ENCODE measurements around the gene C17orf58.
A peak's percentile ranks its signal among the peaks of the same experiment; 100 is the strongest.
"Not testable (repeated sequence)": the region's sequence is repeated elsewhere in the genome, so short reads cannot be mapped to it uniquely, and the experiment has no call there.

Gene C17orf58

DNA sequence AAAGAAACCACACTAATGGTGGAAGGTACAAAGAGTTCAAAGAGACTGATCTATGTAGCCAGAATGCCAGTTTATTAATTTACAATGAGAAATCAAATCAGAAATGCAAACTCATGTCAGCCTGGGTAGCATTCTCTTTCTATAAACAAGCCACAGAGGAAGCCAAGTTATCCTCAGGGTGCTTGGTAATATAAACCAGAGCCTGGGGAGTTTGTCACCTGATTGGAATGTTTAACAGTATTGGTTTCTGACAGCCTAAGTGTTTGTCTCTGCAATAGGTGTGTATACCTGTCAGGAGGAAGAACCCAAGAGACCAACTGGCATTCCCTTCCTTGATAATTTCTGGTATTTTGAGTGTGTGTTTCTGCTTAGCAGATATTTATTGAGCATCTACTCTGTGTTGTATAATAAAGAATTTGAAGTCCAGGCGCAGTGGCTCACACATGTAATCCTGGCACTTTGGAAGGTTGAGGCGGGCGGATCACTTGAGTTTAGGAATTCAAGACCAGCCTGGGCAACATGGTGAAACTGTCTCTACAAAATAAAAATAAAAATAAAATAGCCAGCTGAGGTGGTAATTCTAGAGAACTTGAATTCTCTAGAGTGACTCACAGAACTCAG, 3.1 kb upstream of the C17orf58 start:
- DNase-seq, result no peak

GRCh38 chr17:67998466-67998865, 2.2 kb upstream of the C17orf58 start:
- DNase-seq, result no peak

DNA sequence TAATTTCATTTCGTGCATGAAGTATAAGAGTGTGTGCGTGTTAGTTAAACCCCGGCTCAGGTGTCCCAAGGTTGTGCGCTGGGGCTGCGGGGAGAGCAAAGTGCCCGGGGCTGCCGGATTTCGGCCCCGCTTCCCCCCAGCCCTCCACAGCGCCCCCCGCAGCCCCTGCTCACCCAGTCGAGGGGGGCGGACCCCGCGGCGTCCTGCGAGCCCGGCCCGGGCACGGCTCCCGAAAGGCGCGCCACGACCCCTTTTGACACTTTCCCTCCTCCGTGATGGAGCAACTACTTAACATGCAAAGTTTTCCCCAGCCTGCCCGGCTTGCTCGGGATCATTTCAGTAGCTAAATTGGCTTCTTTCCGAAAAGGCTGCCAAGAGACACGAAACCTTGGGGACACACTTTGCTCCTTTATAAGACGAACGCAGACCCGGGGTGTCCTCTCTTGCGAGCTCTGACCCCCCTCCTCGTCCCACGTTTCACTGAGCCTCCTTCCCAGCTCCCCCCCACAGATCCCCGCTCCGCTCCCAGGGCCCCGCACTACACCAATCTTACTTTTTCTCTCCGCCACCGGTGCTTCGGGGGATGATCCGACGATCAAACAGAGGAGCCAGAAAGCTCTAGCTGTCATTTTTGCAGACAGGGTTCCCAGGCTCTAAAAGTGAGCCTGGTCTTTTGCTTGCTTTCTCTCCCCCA, 552 bp downstream of the C17orf58 start:
- DNase-seq, result peak; percentile 6

DNA sequence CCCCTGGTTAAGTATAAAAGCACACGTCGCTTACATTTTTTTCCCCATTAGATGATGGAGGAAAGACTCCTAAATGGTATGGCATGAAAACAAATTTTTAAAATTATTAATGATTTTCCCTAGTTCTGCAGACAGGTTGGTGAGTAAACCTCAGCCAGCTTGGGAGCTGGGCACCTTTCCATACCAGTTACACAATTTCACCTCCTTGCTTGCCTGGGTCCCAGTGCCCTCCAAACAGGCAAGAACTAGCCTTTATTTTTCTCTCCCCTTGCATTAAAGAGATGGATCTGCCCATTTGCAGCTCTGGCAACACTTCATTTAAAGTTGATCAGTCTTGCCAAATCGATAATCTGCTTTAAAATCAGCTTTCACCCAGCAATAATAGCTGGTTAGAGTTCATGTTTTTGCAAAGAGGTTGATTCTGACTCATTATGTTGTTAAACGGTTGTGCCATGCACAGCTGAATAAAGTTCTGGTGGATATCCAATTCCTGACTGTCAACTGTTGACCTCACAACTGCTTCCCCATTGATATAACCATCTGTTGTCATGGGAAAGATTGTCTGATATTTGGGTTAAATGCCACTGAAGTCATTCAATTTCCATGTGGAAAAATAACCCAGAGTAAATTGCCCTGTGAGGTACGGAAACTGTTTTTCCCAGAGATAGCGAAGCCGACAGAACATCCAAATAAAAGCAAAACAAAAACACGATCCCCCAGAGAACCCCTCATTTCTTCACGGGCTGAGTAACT, 1.3 kb downstream of the C17orf58 start:
- DNase-seq, result peak; percentile 35

GRCh38 chr17:67993998-67994361, 2.3 kb downstream of the C17orf58 start:
- DNase-seq, result no peak

DNA sequence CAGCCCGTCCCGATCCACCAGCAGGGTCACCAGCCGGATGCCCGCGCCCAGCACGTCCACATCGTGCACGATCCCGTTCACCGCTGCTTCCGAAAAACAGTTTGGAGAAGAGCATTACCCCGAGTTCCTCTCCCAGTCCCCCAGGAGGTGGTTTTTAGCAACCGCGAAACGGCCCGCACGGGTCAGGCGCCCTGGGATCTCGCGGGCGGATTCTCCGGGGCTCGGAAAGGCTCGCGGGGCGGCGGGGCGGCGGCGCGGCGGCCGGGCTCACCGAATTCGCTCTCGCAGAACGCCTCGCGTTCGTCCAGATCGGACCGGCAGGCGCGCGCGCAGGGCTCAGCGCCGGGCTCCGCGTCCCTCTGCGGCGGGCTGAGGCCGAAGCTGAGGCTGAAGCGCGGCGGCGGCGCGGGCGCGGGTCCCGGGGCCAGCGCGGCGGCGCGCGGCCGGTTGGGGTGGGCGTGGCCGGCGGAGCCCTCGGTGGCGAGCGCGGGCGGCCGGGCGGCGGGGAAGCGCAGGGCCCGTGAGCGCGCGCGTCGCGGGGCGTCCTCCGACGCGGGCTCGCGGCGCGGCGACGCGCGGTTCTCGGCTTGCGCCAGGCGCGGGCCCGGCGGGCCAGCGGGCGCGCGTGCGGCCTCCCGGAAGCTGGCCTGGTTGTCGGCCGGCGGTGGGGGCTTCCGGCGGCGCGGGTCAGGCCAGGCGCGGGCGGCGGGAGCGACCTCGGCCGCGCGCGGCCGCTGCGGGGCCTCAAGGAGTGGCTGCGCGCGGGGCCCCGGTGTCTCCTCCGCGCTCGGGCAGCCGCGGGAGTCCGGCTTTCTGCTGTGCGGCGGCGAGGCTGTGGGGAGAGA, 2.9 kb downstream of the C17orf58 start:
- peak; percentile 83 for DNase-seq

DNA sequence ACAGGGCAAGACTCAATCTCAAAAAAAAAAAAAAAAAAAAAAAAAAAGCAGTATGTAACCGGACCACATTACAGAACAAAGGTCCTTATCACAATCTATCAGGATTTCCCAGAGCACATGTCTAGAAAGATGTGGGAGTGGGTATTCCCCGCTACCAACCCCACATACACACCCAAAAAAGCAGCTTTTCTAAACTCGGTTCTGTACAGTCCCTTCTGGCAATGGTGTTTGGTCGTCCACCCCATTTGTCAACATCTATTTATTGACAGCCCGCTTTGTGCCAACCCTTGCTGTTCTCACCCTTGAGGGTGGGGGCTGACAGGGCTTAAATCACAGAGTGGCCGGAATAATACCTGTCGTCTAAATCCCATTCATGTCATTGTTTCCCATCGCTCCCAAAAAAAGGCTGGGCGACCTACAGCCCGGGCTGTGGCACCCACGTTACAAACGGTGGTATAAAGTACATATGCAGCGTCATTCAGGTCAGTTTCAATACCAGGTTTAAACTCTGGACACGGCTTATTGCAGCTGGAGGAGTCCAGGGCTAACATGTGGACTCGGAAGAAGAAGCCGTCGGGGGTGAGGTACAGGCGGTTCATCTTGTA, 3.6 kb downstream of the C17orf58 start:
- peak; percentile 8 for DNase-seq

- no peak for DNase-seq
Observed at GRCh38 chr17:67990909-67991308, 5.4 kb downstream of the C17orf58 start.

GRCh38 chr17:67983383-67983688, 12.9 kb downstream of the C17orf58 start:
- no peak for DNase-seq

DNA sequence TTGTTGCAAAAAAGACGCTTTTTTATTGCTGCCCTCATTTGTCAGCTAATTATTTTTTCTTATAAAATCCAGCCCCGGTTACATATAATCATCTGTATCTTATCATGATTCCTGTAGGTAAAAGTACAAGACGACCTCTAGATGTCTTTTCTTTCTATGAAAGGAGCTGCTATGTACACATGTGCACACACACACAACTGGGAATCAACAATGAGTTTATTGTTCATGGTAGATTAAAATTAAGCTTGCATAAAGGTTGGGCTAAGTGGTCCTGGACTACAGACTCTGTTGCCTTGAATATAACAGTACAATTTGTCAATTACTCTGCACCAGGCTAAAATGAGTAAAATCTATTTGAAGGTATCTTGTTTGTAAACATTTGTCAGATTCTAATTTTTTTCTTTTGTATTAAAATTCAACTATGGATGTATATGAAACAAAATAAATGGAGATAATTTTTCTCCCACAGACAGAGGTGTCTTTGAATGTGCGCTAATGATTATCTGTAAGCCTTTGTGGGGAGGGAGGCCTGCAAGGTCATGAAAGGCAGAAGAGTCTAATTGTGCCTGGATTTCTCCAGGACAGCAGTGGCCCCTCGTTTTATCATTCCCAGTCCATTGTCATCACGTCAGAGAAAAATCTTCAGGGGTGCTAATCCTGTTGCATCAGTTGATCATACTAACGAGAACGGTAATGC, 13.4 kb downstream of the C17orf58 start:
- no peak for DNase-seq

DNA sequence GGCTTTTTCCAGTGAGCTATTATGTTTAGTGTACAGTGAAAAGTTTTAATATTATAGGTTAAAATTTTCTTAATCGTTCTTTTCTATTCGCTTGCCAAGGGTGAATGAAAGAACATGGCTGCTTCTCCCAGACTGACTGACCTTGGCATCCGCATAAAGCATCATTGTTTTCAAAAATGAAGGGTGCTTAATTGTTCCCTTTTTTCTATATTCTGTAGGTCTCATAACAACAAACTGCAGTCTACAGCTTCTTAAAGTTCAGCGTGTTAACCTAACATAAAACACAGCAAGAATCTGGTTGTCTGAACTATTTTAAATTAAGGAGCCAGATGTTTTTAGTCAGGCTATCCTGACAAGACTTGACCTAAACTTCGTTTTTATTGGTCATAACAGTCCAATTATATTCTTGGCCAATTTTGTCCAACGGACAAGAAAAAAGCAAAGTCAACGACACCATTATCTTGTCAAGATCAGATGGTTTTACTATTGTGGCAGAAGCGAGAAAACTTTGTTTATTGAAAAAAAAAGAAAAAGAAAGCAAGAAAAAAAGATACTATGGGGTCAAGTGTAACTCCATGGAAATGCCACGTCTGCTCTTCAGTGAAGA, 14.1 kb downstream of the C17orf58 start:
- DNase-seq, result no peak

GRCh38 chr17:67980883-67981282, 15.4 kb downstream of the C17orf58 start:
- not testable (repeated sequence) for DNase-seq

DNA sequence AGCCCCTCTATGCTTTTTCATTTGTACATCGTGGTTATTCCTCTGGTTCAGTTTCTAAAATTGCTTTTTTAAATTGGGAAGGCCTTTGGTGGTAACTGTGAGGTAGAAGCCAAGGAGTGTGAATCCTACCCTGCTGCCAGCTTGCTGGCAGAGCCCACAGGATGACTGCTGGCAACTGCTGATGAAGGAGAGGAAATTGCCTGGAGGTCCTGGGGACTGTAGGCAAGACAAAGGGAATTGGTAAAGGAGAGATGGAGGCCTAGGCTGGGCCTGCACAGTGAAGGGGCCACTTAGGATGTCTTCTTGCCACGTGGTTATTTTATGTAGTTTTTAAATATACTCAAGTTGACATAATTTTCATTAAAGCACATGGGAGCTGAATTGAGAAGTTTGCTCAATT, 15.8 kb downstream of the C17orf58 start:
- no peak for DNase-seq

- not testable (repeated sequence) for DNase-seq
Observed at GRCh38 chr17:67976306-67976705, 20.0 kb downstream of the C17orf58 start.

GRCh38 chr17:67974598-67975066, 21.6 kb downstream of the C17orf58 start:
- DNase-seq, result no peak

- no peak for DNase-seq
Observed at GRCh38 chr17:67974185-67974584, 22.1 kb downstream of the C17orf58 start.

DNA sequence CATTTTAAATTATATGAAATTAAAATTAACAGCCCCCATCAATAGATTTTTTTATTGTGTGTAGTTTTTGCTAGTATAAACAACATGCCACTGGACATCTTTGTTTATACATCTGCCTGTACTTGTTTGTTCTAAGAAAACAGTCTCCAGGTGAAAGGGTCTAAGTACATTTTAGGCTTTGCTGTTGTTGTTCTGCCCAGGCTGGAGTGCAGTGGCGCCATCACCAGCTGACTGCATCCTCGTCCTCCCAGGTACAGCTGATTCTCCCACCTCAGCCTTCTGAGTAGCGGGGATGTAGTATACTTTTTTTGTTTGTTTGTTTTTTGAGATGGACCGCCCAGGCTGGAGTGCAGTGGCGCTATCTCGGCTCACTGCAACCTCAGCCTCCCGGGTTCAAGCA, 25.5 kb downstream of the C17orf58 start:
- DNase-seq, result no peak

- peak; percentile 81 for DNase-seq
Observed at GRCh38 chr17:67963145-67963572, 33.1 kb downstream of the C17orf58 start.

DNA sequence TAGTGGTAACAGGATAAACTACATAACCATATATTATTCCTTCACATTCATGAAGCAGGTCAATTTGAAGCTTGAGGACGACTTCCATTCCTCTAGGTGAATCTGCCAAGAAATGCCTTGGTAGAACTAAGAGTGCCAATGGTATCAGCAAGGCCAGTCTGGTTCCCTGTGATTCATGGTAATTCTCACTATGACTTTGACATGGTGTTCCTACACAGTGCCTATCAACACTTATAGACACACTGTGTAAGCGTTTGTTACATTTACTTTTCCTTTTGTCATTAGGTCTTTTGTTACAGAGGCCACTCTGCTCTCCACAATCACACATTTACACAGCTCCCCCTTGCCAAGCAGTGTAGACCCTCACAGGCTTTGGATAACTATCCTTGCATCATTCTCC, 34.1 kb downstream of the C17orf58 start:
- not testable (repeated sequence) for DNase-seq

DNA sequence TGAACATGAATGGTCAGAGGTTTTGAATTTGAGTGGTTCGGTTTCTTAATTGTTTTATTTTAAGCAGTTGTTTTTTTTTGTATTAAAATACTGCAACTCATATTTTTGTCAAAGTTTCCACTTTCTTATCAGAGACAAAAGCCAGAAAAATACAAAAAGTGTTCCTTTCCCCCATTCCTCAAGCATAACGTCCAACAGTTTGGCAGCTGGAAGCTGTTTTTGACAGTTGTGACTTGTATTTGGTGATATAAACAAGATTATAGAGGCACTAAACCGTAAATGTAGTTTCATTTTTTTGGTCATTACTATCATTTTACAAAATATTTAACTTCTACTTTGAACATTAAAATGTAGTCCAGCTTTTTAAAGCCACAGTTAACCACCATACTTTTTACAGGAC, 36.0 kb downstream of the C17orf58 start:
- not testable (repeated sequence) for DNase-seq

- no peak for DNase-seq
Observed at GRCh38 chr17:67959510-67959909, 36.8 kb downstream of the C17orf58 start.

GRCh38 chr17:67950945-67951344, 45.3 kb downstream of the C17orf58 start:
- no peak for DNase-seq

Measured in activated CD4-positive, alpha-beta T cell treated with anti-CD3 and anti-CD28 coated beads, Interleukin-2, amount 50 U/mL, for 16 hours (primary cell).